ENCODE data around the gene TMEM214. TPM values are rescaled to one million over a fixed set of nuclear protein-coding genes. Genes with fewer than 3 reads are reported as not detected.

TMEM214 gene
- total and polyA plus RNA-seq, 2 experiments from 2014 or later = 74.9 to 75.7 TPM

DNA sequence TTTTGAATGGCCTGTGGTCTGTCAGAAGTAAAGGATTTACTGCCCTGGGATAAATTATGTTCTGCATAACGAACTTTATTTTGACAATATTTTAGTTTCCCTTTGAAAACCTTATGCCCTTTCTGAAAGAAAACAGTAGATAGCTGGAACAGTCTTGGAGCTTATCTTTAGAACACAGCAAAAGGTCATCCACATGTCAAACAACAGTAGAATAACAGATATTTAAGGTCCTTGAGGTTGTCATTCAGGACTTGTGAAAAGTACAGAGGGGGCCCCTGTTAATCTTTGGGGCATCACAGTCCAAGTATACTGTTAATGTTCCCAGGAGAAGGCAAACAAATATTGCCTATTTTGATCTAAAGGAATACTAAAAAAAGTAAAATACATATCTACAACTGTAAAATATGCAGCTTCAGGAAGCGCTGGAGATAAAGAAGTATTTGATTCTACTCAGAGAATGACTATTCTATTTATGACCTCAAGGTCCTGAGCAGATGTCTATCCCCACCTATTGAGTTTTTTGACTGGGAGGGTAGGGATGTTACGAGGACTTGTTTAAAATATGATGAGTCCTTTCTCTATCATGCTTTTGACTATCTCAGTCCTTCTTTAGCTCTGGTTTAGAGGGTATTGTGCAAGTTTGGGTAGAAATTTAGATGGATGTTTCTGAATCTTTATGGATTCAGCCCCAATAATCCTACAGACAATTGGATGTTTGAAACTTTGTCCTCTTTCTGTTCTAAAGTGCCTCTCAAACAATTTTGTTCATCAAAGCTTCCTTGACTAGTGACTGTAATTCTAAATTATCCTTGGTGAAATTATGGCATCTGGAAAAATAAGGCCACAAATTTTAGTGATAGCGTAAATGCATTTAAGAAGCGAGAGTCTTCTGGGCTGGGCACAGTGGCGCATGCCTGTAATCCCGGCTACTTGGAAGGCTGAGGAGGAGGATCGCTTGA is 25.1 kb upstream of the TMEM214 start:
- in situ Hi-C loops (cut with MboI) = no loop called here
- Histone ChIP-seq H3K9me2 (ENCODE audit: insufficient read depth) (no peaks in the 10 kb centered on the region), H3K9ac (no peak overlapping the region), H3K4me3 (no peak overlapping the region), H3K4me1 (ENCODE audit: insufficient read depth) (peaks cover 32% of the 10 kb centered on the region), H3K27ac (no peak overlapping the region), H3K4me2 (ENCODE audit: unreplicated experiment) (no peak overlapping the region), H3K27me3 (replicated peaks; ENCODE audit: insufficient read depth) (no peaks in the 10 kb centered on the region), H3K9me3 (ENCODE audit: low read depth) (no peaks in the 10 kb centered on the region), H4K20me1 (ENCODE audit: insufficient read depth) (no peaks in the 10 kb centered on the region), H3K36me3 (ENCODE audit: low read depth) (no peaks in the 10 kb centered on the region), H3F3A (ENCODE audit: insufficient read depth) (peaks cover 32% of the 10 kb centered on the region), H3K79me2 (ENCODE audit: insufficient read depth) (no peaks in the 10 kb centered on the region), H2AFZ (no peak overlapping the region)
- DNase-seq = no peak
- 98% methylated on average over 8 of the region's 8 CpGs for WGBS, 2 experiments (ENCODE audit: low coverage in 1 of 2, low lambda C conversion rate in 2 of 2, missing lambda C conversion rate in 2 of 2)
- TF ChIP-seq EZH2phosphoT487 (IDR thresholded peaks at IDR 0.05; ENCODE audit: insufficient read depth, low read depth) (no peak), EZH2 (IDR thresholded peaks at IDR 0.05; ENCODE audit: insufficient read depth, poor library complexity, severe bottlenecking) (no peak)

- WGBS, 2 experiments (ENCODE audit: low coverage in 1 of 2, low lambda C conversion rate in 2 of 2, missing lambda C conversion rate in 2 of 2) = 85% methylated on average over 4 of the region's 4 CpGs
- Histone ChIP-seq H3K9me2 (ENCODE audit: insufficient read depth) (no peaks in the 10 kb centered on the region), H3K4me2 (ENCODE audit: unreplicated experiment) (no peak overlapping the region), H3K9me3 (ENCODE audit: low read depth) (no peaks in the 10 kb centered on the region), H3F3A (ENCODE audit: insufficient read depth) (peaks cover 25% of the 10 kb centered on the region), H4K20me1 (ENCODE audit: insufficient read depth) (no peaks in the 10 kb centered on the region), H3K27me3 (replicated peaks; ENCODE audit: insufficient read depth) (no peaks in the 10 kb centered on the region), H3K79me2 (ENCODE audit: insufficient read depth) (no peaks in the 10 kb centered on the region), H3K9ac (no peak overlapping the region), H3K4me1 (ENCODE audit: insufficient read depth) (peaks cover 22% of the 10 kb centered on the region), H3K36me3 (ENCODE audit: low read depth) (no peaks in the 10 kb centered on the region), H3K4me3 (no peak overlapping the region), H3K27ac (no peak overlapping the region), H2AFZ (no peak overlapping the region)
- in situ Hi-C loops (cut with MboI) = no loop called here
- DNase-seq = no peak
- TF ChIP-seq EZH2 (IDR thresholded peaks at IDR 0.05; ENCODE audit: insufficient read depth, poor library complexity, severe bottlenecking) (no peak), EZH2phosphoT487 (IDR thresholded peaks at IDR 0.05; ENCODE audit: insufficient read depth, low read depth) (no peak)
Observed at GRCh38 chr2:27008678-27009077, 24.1 kb upstream of the TMEM214 start.

- no peak for TF ChIP-seq EZH2phosphoT487 (IDR thresholded peaks at IDR 0.05; ENCODE audit: insufficient read depth, low read depth)
- no peak for TF ChIP-seq EZH2 (IDR thresholded peaks at IDR 0.05; ENCODE audit: insufficient read depth, poor library complexity, severe bottlenecking)
- H3K4me2 ChIP-seq (ENCODE audit: unreplicated experiment) = no peak overlapping the region
- in situ Hi-C loops (cut with MboI) = no loop called here
- no peaks in the 10 kb centered on the region for H3K79me2 ChIP-seq (ENCODE audit: insufficient read depth)
- DNase-seq = no peak
- peaks cover 22% of the 10 kb centered on the region for H3F3A ChIP-seq (ENCODE audit: insufficient read depth)
- H3K27me3 ChIP-seq (replicated peaks; ENCODE audit: insufficient read depth) = no peaks in the 10 kb centered on the region
- H2AFZ ChIP-seq = no peak overlapping the region
- H3K9me3 ChIP-seq (ENCODE audit: low read depth) = no peaks in the 10 kb centered on the region
- no peaks in the 10 kb centered on the region for H4K20me1 ChIP-seq (ENCODE audit: insufficient read depth)
- H3K9ac ChIP-seq = no peak overlapping the region
- no peak overlapping the region for H3K27ac ChIP-seq
- H3K9me2 ChIP-seq (ENCODE audit: insufficient read depth) = no peaks in the 10 kb centered on the region
- no peak overlapping the region for H3K4me3 ChIP-seq
- peaks cover 18% of the 10 kb centered on the region for H3K4me1 ChIP-seq (ENCODE audit: insufficient read depth)
- no peaks in the 10 kb centered on the region for H3K36me3 ChIP-seq (ENCODE audit: low read depth)
Observed at GRCh38 chr2:27009083-27009482, 23.7 kb upstream of the TMEM214 start.

- no peak overlapping the region for H3K4me3 ChIP-seq
- H3K79me2 ChIP-seq (ENCODE audit: insufficient read depth) = no peaks in the 10 kb centered on the region
- no peaks in the 10 kb centered on the region for H3K27me3 ChIP-seq (replicated peaks; ENCODE audit: insufficient read depth)
- no peak for DNase-seq
- TF ChIP-seq EZH2phosphoT487 (IDR thresholded peaks at IDR 0.05; ENCODE audit: insufficient read depth, low read depth) = no peak
- TF ChIP-seq EZH2 (IDR thresholded peaks at IDR 0.05; ENCODE audit: insufficient read depth, poor library complexity, severe bottlenecking) = no peak
- in situ Hi-C loops (cut with MboI) = loop anchor here (10.0 kb wide), 1 partner anchor 45 kb away; no protein-coding TSS in a partner anchor
- H3K9ac ChIP-seq = no peak overlapping the region
- H3K9me2 ChIP-seq (ENCODE audit: insufficient read depth) = no peaks in the 10 kb centered on the region
- H3K36me3 ChIP-seq (ENCODE audit: low read depth) = no peaks in the 10 kb centered on the region
- no peaks in the 10 kb centered on the region for H4K20me1 ChIP-seq (ENCODE audit: insufficient read depth)
- H3K27ac ChIP-seq = no peak overlapping the region
- peaks cover 12% of the 10 kb centered on the region for H3K4me1 ChIP-seq (ENCODE audit: insufficient read depth)
- WGBS, 2 experiments (ENCODE audit: low coverage in 1 of 2, low lambda C conversion rate in 2 of 2, missing lambda C conversion rate in 2 of 2) = 85 to 98% methylated on average over 2 of the region's 2 CpGs
- no peak overlapping the region for H2AFZ ChIP-seq
- no peaks in the 10 kb centered on the region for H3K9me3 ChIP-seq (ENCODE audit: low read depth)
- no peak overlapping the region for H3K4me2 ChIP-seq (ENCODE audit: unreplicated experiment)
- H3F3A ChIP-seq (ENCODE audit: insufficient read depth) = peaks cover 19% of the 10 kb centered on the region
Observed at GRCh38 chr2:27009716-27010115, 23.0 kb upstream of the TMEM214 start.
